Measurements from ENCODE around the gene IRF9.

Gene IRF9

DNA sequence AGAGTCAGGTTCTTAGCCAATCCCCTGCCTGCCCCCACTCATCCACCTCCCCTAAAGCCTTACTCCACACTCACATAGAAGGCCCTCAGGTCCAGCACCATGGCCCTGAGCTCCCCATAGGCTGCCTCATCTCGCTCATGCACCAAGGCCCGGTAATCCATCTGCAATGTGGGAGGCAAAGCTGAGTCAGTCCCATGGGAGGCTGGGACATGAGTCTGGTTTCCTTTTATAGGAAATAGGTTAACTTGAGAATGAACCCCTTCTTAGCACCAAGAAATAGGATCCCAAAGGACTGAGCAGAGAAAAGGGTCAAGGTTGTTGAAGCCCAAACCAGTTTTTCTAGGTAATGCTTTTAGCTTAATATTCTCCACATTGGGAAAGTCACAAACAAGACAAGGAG, 17.6 kb upstream of the IRF9 start:
- TF ChIP-seq, protein P1, sequence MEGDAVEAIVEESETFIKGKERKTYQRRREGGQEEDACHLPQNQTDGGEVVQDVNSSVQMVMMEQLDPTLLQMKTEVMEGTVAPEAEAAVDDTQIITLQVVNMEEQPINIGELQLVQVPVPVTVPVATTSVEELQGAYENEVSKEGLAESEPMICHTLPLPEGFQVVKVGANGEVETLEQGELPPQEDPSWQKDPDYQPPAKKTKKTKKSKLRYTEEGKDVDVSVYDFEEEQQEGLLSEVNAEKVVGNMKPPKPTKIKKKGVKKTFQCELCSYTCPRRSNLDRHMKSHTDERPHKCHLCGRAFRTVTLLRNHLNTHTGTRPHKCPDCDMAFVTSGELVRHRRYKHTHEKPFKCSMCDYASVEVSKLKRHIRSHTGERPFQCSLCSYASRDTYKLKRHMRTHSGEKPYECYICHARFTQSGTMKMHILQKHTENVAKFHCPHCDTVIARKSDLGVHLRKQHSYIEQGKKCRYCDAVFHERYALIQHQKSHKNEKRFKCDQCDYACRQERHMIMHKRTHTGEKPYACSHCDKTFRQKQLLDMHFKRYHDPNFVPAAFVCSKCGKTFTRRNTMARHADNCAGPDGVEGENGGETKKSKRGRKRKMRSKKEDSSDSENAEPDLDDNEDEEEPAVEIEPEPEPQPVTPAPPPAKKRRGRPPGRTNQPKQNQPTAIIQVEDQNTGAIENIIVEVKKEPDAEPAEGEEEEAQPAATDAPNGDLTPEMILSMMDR (conservative IDR thresholded peaks at IDR 0.05; ENCODE audit: low read length): no peak
- no peak overlapping the region for H3K4me3 ChIP-seq (ENCODE audit: low read length)
- peak; percentile 36 for DNase-seq (ENCODE audit: low read depth)

DNA sequence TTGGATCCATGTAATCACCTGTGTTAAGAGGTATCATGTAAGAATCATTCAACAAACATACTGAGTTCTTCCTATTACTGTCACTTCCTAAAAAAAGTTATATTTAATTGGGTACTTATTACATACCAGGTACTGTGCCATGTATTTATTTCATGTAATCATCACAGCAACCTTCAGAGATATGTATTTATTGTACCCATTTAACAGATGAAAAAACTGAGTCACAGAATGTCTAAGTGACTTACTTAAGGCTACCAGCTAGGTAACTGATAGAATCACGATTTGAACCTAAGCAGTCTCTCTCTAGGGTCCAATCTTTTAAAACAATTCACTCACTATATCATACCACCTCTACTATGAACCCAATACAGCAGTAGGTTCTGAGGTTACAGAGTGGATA, 16.6 kb upstream of the IRF9 start:
- TF ChIP-seq, protein P1 (conservative IDR thresholded peaks at IDR 0.05; ENCODE audit: low read length): no peak
- no peak overlapping the region for H3K4me3 ChIP-seq (ENCODE audit: low read length)
- no peak for DNase-seq (ENCODE audit: low read depth)

DNA sequence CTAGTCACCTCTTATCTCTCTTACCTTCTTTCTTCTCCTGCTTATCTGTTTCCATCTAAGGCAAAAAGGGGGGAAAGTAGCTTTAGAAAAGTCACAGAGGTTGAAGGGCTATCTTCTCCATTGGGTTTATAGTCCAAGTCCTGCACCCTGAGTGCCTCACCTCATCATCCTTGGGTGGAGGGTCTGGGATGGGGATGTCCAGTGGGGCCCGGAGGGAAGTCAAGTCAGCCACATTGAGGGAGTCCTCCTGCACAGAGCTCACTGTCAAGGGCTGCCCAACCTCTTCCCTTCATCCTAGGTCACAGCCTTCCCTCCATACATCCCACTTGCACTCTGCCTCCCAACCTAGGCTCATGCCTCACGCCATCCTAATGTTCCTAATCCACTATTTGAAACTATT, 15.8 kb upstream of the IRF9 start:
- peak overlapping the region; percentile 97 for H3K4me3 ChIP-seq (ENCODE audit: low read length)
- TF ChIP-seq, protein P1 (conservative IDR thresholded peaks at IDR 0.05; ENCODE audit: low read length): no peak
- no peak for DNase-seq (ENCODE audit: low read depth)

DNA sequence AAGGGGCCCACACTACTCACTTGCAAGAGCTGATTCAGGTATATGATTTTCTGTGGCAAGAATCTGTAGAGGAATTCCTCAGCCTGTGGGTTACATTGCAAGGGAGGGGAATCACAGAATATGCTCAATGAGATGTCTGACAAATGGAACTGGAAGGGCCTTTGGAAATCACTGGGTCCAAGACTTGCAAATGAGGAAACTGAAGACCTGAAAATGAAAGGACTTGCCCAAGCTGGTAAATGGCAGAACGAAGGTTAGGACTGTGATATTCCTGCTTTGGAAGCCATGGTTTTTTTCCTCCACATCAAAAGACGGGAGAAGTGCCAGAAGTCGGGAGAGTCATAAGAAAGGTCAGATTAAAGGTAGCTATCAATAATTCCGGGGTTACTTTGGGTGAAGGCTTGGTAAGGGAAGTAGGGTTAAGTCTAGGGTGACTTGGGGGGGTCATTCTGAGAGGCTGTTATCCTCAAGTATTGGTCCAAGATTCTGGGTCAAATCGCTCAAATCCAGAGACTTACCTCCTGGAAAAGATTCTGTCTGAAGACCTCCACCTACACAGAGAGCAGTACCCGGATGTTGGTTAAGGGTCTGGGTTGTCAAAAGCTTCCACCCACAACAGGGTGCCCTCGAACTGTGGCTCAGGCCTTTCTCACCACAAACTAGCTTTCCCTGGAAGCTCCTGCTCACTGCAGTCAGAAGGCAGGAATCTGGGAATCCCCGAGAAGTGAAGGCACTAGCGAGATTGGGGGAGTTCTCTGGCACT, 15.2 kb upstream of the IRF9 start:
- DNase-seq (ENCODE audit: low read depth): peak; percentile 53
- TF ChIP-seq, protein P1 (conservative IDR thresholded peaks at IDR 0.05; ENCODE audit: low read length): no peak
- peak overlapping the region; percentile 97 for H3K4me3 ChIP-seq (ENCODE audit: low read length)

DNA sequence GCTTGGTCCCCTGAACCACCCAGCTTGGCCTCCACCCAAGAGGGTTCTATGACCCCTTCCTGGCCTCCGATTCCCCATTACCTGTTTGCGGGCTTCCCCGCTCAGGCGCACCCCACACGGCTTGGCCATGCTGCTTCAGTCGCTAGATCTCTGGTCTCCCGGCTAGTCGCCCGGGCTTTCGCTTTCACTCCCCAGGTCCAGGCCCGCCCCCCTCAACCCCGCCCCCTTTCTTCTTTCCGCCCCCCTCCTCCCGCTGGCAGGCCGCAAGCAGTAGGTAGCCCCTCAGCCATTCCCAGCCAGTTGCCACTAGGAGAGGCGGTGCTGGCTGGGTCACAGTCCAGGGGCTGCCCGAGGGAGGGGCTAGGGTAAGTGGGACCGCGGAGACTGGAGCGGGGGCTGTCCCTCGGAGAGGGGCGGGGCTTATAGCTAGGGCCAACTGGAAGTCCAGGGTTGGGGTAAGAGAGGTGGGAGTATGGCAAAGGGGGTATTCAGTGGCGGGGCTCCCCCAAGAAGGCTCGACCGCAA, 14.6 kb upstream of the IRF9 start, which contains the start of gene PSME2:
Gene PSME2 (minus strand): TSS at position 158 of the 525 bp plus-strand sequence. CDS start 29 bp downstream, at position 129.
- H3K4me3 ChIP-seq (ENCODE audit: low read length): peak within 1 kb of the TSS; percentile 97
- peak; percentile 94 for DNase-seq (ENCODE audit: low read depth)
- TF ChIP-seq, protein P1 (conservative IDR thresholded peaks at IDR 0.05; ENCODE audit: low read length): no peak; the same call in 1 of the 2 replicates

DNA sequence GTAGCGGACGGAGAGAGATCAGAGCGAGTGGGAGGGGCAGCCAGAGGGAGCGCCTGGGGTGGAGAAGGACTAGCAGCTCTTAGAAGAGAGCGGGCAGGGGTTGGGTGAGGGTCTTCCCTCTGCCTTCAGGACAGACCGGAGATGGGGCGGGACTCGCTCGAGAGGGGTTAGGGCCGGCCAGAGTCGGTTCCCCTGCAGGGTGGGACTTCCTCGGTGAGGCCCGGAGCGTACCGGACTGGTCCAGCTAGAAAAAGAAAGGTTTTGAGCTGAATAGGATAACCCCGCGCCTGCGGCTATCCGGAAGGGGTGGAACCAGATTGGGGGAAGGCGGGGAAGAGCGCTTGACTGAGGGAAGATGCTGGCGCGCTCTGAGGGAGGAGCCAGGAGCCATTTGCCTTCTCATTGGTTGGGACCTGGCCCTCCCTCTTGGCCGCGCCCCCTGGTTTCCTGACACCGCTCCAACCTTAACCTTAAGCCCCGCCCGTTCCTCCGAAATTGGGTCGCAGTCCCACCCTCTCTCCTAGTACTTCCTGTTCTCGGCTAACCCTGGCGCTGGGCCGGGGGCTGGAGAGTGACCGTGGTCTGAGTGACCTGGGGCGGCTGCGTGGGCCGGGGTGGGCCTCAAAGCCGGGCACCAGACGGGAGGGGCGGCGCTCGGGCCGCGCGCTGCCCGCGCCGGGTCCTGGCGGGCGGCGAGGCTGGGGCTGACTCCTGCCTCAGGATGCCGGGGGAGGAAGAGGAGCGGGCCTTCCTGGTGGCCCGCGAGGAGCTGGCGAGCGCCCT, 13.9 kb upstream of the IRF9 start, which contains the start of gene RNF31:
Gene RNF31 (plus strand): TSS at position 521 of the 783 bp plus-strand sequence. CDS start 201 bp downstream, at position 722.
- peak; percentile 98 for DNase-seq (ENCODE audit: low read depth)
- TF ChIP-seq, protein P1 (conservative IDR thresholded peaks at IDR 0.05; ENCODE audit: low read length): no peak

More for the DNA sequence above, 13.9 kb upstream of the IRF9 start, which contains the start of gene RNF31:
- peak within 1 kb of the TSS; percentile 97 for H3K4me3 ChIP-seq (ENCODE audit: low read length)
